Fibroblast of upper back skin (primary cell): ENCODE results near the gene BASP1.
"Not testable (repeated sequence)": the region's sequence is repeated elsewhere in the genome, so short reads cannot be mapped to it uniquely, and the experiment has no call there.

Experiments
- DNase-seq: peaks from one replicate; pipeline ENCODE4 v3.0.0-alpha.2; 2013

BASP1 gene

GRCh38 chr5:17257705-17258273, 40.4 kb downstream of the BASP1 start:
- DNase-seq = no peak

GRCh38 chr5:17258431-17258830, 41.0 kb downstream of the BASP1 start:
- DNase-seq = peak; percentile 35

- DNase-seq = not testable (repeated sequence)
Observed at GRCh38 chr5:17259012-17259411, 41.6 kb downstream of the BASP1 start.

DNA sequence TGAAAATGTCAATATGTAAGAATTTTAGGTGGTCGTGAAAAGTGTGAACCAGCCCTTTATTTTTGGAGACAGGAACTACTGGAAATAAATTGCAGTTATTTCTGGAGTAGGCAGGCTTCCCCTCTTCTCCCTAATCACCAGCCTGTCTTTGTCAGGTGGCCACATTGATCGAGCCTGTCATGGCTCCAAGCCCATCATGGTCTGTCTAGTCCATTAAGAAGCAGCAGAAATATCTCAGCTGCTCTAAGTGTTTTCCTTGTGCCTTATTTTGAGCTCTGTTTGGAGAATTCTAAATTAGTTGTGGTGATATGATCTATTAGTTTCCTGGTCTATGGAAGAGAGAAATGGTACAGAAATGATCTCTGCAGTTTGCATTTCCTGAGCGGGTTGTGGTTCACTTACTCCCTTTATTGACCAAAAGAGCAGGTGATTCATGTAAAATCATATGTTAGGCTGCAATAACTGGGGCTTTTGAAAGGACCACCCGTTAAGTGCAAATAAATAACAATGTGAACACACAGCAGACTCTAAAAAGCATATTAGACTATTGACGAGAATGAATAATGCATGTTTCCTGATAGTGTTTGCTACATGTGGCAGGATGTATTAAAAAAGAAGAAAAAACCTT, 42.3 kb downstream of the BASP1 start:
- DNase-seq = no peak

GRCh38 chr5:17260549-17260948, 43.1 kb downstream of the BASP1 start:
- DNase-seq = no peak

DNA sequence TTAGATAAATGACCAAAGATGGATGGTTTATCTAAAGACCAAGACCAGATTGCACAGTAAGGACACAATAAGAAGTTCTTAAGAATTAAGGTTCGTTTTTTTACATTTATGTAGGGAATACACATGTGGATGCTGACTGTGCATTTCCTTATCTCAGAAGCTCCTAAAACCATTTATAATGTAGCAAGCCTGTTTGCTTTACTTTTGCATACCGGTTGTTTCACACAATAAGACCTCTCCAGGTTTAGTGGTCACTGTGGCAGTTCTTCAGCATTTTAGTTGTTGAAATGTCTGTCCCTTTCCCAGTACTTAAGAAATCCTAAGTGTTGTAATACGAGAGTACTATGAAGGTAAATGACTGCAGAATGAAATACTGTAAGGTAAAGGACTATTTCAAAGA, 43.6 kb downstream of the BASP1 start:
- no peak for DNase-seq

GRCh38 chr5:17265041-17265440, 47.6 kb downstream of the BASP1 start:
- no peak for DNase-seq

DNA sequence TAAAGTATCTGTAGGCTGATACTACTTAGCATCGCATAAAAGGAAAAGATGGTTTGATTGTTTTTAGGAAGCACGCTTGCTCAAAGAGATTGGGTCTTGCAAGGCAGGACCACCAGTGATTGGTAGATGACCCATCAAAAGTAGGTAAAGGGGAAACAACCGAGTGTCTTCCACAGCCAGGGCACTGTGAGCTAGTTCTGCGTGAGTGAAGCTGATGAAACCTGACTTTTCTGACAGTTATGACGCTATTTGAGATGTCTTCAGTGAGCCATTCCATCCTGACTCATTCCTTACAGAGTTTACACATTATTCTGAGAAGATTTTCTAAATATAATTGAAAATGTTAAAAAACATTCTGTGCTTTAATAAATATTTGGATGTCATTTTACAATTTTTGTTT, 49.7 kb downstream of the BASP1 start:
- DNase-seq = no peak

DNA sequence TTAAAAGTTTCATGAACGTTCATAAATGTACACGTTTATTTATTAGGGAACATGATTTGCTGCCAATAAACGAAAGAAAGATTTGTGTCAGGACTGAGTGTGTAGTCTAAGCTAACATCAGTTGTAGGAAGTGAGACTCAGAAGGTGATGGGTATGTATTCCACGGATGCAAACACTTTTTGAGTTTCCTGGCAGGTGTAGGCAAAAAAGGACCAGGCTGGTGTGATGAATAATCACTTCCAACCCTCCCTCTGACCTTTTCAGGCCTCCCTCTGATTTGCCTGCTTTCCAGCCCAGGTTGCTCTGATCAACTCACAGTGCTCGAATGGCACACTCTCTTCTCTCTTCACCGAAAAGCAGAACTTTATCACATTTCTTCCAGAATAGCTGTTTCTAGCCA, 51.8 kb downstream of the BASP1 start:
- DNase-seq = no peak

- DNase-seq = no peak
Observed at GRCh38 chr5:17272111-17272510, 54.7 kb downstream of the BASP1 start.

- no peak for DNase-seq
Observed at GRCh38 chr5:17275289-17276158, 58.1 kb downstream of the BASP1 start.

GRCh38 chr5:17276445-17276844, 59.0 kb downstream of the BASP1 start:
- DNase-seq = no peak

DNA sequence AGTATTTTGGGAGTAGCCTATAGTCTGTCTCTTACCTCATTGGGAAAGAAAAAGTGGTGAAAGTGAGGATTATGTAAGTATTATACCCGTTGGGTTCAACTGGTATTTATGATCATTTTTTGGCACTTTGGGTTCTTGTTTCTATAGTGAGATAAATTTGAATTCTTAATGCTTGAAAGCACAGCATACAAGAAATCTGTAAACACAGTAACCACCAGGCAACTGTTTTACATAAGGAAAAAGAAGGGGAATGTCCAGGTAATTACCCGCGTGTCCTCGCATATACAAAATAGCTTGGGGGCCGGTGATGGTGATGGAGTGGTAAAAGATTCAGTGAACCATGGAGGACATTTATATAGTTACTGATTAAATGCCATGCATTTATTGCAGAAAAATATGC, 60.5 kb downstream of the BASP1 start:
- DNase-seq = no peak

- DNase-seq = no peak
Observed at GRCh38 chr5:17278931-17279330, 61.5 kb downstream of the BASP1 start.

DNA sequence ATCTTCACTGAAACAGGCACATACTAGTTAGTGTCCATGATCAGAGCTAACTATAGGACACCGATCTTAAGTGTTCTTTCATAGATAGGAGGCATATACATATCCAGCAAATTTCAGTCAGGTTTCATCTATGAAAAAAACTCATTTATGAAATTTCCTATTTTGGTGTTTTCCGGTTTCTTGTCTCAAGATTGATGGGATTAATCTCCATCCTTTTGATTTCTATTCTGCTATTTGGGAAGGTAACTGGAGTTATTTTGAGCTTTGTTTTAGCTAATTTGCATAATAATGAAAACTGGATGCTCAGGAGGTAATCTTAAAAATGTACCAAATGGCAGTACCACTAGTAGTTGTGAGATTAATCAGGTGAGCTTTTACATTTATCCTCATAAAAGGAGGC, 62.1 kb downstream of the BASP1 start:
- no peak for DNase-seq

DNA sequence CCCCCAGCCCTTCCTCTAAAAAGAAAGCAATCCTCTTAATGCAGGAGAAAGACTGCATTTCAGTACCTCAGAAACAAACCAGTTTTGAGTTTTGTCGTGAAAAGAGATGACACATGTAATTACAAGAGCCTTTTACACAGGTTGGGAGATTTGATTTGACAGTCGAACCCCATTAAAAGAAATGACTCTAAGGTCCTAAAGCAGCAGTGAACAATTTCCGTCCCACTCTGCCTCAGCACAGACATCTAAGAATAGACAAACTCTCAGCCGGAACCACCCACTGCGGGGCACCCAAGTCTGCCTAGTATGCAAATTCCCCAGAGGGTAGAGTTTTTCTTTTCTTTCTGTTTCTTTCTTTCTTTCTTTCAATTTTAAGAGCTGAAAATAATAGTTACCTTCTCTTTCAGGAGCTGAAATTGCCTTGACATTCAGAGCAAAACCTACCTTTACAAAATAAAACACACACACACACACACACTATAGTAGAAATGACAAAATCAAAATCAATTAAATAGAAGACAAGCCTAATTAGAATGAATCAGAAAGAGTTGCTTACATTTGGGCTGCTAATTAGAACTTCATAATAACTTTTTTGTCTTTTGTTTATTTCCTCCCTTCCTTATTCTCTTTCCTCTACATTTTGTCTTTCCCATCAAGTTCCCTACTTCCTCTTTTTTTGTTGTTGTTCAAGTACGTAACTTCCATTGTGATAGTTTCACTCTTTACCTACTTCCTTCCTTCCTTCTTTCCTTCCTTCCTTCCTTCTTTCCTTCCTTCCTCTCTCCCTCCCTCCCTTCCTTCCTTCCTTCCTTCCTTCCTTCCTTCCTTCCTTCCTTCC, 65.1 kb downstream of the BASP1 start:
- DNase-seq = peak; percentile 14

DNA sequence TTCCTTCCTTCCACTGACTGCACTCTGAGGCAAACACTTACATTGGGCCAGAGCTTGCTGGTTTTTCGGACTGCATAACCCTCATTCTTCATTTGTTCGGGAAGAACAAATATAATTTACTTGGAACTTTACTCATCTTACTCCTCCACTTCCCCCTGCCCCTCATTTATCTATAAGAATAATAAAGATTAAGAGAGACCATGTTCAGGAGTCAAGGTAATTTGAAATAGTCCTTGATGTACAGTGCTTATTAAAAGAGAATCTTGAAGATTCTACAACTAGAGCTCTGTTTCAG, 65.6 kb downstream of the BASP1 start:
- no peak for DNase-seq

- DNase-seq = no peak
Observed at GRCh38 chr5:17287501-17288155, 70.2 kb downstream of the BASP1 start.

DNA sequence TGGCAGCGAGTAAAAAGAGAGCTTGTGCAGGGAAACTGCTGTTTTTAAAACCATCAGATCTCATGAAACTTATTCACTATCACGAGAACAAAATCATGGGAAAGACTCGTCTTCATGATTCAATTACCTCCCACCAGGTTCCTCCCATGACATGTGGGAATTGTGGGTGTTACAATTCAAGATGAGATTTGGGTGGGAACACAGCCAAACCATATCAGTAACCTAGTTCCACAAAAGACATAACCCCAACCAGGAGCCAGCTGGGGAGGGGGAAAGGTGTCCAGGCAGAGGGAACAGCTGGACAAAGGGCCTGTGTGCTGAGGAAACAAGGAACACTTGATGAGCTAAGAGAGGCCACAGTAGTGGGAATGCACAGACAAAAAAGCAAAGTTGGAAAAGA, 71.1 kb downstream of the BASP1 start:
- DNase-seq = no peak

DNA sequence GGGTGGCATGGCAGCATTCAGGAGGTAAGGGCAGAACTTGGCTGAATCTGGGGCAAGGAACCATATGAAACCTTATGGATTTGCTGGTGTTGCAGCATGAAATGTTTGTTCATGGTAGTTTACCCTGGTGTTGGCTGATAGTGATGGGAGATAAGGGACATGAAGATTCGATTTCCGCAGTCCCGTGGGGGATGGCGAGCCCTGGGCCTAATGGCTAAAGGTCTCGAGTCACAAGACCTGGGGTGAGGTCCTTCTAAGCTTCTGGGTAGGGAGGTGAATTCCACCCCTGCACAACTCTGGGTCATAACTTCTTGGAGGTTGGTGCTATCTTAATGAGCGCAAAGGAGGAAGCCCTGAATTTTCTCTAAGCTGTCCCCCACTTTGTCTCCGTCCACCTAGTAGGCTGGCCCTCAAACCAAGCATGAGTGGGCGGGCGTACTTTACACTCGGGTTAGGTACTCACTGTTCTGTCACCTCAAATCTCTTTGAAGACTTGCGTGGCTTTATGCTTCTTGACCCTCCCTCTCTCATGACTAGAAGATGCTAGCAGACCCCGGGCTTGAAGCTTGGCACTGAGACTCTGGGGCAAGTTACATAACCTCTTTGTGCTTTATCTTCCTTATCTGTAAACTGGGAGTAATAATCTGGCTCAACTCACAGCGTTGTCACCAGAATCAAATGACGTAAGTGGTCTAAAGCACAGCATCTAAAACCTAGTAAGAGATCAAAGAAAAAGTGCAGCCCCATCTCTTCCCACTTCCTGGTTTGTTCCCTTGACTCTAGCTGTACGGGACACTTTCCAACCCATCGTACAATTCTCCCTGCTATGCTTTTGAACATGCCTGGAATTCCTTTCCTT, 72.5 kb downstream of the BASP1 start:
- peak; percentile 87 for DNase-seq

DNA sequence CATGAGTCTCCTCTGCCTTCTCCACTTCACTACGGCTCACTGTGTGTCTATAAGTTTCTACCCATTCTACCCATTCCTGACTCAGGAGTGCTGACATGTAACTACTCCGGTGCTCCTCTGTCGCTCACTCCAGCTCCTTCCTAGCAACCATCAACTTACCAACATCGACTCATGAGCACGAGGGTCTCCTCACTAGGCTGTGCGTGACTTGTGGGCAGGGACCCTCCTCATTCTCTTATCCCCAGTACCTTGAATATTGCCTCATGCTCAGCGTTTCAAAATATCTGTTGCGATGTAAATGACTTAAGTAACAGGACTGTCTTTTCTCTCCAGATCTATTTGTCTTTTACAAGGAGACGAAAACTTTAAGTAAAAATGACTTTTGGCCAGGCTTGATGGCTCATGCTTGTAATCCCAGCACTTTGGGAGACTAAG, 73.1 kb downstream of the BASP1 start:
- no peak for DNase-seq
